GM18858 (cell line): Measurements from ENCODE around the gene FAAH.

Experiments used
- ATAC-seq: cut with Tn5 transposase; IDR thresholded peaks from one replicate; pipeline ENCODE4 v1.9.1; 2021; ENCODE audit not compliant: unreplicated experiment

Gene FAAH

DNA sequence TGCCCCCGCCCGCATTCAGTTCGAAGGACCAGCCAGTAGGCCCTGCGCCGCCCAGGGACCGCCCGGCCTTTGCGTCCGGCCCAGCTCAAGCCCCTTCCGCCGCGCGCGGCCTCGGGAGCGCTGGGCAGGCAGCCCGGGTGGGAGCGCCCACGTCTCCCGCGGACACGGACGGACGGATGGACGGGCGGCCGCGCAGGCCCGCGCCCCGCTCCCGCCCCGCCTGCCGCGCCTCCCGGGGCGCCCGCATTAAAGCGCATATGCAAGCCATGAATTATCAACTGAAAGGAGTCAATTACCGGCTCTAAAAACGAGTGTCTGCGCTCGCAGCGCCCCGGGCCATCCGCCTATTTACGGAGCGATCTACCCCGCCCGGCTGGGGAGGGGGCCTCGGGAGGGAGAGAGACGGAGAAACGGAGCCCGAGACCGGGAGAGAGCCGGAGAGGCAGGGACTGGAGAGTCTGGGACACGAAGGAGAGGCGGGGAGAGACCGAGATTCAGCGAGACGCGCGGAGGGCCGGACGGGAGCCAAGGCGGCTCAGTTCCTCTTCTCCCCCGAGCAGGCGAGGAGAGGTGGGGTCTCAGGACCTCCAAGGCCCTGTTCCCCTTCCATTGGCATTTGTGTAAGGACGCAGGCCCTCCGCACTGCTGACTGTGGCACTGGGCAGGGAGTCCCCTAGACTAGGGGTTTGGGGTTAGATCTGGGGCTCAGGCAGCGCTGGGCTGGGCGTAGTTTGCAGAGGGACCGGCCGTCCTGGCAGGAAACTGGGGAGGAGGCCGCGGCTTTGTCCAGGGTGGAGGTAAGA is 54.2 kb downstream of the FAAH start:
- no peak for ATAC-seq

DNA sequence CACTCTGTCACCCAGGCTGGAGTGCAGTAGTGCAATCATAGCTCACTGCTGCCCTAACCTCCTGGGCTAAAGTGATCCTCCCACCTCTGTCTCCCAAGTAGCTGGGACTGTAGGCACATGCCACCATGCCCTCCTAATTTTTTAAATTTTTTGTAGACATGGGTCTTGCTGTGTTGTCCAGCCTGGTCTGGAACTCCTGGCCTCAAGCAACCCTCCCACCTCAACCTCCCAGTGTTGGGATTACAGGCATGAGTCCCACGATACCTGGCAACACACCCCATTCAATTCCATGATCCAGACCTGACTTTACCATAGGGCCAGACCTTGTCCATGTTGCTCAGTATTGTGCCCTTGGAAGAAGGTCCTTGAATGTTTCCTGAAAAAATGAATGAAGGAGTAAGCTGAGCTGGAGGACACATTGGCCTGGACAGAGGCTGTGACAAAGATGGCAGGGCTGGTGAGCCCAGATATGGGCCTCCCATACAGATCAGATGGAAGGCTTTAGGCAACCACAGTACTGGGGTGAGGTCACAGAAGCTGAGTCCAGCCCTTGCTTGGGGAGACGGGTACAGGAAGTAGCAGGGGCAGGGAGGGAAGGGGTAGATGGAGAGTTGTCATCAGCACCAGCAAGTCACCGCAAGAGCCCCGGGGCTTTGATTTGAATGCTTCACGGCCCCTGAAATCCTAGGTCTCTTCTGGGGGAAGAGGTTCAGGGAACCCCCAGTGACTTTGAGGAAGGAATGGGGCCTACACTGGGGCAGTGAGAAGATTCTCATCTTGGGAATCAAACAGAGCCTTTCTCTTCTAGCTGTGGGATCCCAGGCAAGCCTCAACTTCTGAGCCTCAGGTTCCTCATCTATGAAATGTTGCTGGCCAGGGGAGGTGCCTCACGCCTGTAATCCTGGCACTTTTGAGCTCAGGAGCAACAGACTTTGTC is 55.4 kb downstream of the FAAH start:
- no peak for ATAC-seq

DNA sequence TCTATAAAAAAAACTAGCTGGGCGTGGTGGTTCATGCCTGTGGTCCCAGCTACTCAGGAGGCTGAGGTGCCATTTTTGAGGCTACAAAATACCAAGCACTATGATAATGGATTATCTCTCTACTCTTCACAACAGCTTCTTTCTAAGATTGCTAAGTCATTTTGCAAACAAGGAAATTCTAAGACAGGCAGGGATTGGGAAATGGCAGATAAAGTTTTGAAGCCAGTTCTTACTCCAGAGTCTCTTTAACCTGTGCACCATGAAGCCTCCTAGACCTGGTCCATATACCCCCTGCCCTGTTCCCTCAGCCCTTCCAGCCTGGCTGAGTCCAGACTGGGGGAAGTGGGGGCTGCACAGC is 56.0 kb downstream of the FAAH start:
- no peak for ATAC-seq

DNA sequence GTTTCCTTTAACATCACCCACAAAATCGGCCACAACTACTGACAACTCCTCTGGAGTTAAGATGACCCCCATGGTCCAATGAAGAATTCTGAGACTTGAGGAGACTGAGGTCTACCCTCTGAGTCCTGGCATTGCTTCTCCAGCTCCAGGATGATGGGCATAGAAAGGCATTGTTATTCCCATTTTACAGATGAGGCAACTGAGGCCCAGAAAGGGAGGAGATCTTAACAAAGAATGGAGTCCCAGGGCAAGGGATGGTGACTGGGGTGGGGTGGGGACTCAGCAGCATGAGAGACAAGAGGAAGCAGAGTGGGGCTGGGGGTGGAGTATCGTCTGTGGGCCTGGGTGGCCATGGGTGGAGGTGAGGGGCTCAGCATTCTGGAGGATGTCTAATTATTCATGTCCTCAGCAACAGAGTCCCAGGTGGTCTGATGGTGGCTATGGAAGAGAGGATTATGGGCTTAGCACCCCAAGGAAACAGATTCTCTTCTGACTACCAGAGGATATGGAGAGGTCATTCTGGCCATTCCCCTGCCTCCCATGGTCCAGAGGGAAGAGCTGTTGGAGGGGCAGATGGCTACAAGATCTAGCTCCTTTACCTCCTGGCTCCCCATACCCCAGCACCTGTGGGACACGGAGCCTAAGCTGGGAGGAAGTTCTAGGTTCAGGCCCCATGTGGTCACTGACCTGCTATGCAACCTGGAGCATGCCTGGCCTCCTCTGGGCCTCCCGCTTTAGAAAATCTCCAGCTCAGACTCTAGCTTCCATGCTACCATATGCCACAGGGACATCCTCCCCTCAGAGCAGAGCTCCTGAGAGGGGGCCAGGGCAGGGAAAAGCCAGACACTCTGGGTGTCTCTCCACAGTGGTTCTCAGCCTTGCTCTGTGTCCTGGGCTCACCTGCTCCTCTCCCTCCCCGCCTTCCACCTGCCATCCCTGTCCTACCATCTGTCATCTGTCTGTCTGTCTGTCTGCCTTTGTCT is 58.1 kb downstream of the FAAH start:
- ATAC-seq: no peak

DNA sequence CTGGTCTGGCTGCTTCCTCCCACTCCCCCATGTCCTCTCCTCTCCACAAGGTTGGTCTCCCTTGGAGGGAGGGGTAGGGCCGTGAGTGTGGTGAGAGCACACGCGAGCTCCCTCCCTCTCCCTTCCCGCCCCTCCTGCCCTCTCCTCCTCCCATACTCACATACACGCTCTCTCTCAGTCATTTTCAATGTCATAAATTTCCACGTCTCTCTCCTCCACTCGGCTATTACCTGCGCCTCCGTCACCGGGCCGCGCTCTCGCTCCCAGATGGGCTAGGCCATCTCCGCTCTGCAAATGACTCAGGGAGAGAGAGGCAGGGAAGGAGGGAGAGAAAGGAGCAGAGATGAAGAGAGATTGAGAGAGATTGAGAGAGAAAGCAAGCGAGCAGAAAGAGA is 58.8 kb downstream of the FAAH start:
- ATAC-seq: no peak

DNA sequence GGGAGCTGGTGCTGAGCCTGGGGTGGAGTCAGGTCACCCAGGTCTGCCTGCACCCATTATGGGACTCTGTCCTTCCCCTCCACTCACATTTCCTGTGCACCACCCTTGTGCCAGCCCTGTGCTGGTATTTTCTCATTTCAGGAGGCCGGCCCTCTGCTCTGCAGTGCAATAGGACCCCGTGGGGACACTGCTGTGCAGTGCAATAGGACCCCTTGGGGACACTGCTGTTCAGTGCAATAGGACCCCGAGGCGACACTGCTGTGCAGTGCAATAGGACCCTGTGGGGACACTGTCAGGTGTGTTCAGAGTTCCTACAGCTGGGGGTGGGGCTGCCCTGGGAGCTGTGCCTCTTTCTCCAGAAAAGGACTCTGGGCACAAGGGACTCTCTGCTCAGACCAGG is 59.3 kb downstream of the FAAH start:
- ATAC-seq: no peak

DNA sequence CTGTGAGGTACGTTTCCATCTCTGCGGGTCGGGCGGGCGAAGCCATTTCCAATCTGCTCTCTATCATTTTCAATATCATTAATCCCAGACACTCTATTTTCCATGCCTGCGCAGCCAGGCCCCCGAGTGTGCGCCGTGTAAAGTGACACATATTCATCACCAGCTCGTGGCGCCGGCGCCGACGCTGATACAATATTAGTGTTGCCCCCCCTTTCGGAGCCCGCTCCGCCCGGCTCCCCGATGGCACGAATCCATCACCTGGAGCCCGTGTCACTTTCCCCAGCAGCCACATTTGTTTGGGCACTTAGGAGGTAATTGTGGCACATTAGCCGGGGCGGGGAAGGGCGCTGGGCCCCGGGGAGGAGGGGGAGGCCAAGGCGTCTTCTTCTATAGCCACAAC is 61.8 kb downstream of the FAAH start:
- no peak for ATAC-seq

DNA sequence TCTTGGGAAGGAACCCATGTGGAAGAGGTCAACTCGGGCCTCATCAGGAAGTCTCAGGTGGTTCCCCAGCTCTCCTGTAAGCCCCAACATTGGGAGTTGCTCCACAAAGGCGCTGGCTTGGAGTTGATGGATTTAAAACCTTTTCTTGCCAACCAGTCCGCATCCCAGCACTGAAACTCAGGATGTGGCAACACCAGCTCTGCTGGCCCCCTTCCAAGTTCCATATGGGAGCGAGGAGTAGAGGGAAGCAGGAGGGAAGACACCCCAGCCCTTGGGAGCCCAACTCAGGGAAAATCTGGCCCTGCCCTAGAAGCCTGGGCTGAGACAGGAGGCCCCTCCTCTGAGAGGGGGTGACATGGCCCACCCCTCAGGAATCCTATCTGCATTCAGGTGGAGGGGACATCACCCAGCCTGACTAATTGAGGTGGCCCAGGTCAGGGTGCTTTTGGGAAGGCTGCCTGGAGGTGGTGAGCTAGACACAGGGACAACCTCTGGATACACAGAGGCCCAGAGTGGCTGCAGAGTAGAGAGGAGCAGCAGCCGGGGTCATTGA is 62.4 kb downstream of the FAAH start:
- no peak for ATAC-seq

DNA sequence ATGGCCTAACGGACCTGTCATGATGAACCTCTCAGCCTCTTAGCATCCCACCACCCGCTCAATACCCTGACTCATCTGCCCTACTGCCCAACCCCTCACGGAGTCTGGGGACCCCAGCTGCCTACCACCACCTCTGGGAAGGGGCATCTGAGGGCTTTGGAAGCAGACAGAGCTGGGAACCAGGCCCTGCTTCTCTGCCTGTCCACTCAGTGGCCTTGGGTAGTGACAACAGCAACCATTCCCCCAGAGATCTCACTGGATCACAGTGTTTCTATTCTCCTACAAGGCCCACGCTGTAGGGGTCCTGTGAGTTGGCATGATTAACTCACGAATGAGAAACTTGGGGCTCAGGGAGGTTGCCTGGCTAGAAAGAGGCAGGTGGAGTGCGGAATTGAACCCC is 63.1 kb downstream of the FAAH start:
- ATAC-seq: no peak

DNA sequence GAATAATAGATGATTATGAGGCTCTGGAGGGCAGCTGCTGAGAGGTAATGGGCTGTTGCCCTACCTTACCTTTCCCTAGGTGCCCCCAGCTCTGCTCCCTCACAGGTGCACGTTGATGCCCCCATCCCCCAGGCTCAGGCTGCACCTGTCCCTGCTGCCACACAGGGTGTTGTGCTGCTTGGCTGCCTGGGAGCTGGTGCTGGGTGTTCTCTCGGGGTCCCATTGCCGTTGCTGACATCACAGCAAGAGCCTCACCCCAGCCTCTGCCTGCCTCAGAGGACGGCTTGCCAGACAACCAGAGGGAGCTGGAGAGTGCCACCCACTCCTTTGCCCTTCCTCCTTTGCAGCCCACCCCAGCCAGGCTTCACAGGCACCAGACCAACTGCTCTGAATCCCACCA is 64.1 kb downstream of the FAAH start:
- ATAC-seq: no peak

DNA sequence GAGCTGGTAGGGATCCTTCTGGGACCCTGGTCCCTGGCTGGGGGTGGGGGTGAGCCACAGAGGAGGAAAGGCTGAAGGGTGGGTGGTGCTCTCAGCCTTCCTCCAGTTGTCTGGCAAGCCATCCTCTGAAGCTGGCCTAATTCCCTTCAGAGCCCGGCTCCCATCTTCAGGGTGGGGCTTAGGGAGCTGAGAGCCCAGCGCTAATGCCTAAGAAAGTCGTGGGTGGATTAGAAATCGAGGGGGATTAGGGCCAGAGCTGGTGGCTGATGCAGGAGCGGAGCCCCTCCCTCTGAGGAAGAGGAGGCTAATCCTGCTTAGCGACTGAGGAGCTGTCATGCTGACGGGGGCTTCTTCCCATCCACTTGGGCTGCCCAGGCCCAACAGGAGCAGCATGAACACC is 64.7 kb downstream of the FAAH start:
- no peak for ATAC-seq

DNA sequence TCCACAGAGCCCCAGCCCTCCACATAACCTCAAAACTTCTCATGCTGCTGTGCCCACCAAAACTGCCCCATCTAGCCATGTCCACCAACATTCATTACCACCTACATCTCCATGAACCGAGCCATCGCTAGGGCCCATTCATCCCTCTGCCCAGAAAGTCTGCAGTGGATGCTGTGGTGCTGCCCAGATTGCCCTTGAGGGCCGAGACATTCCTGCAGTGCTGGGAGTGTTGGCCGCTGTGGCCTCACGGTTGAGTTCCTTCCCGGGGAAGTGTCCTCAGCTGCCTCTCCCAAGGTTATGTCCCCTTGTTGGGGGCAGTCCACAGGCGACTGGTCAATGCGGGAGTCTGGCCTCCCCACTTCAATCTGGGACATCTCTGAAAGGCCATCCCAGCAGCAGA is 65.2 kb downstream of the FAAH start:
- no peak for ATAC-seq

DNA sequence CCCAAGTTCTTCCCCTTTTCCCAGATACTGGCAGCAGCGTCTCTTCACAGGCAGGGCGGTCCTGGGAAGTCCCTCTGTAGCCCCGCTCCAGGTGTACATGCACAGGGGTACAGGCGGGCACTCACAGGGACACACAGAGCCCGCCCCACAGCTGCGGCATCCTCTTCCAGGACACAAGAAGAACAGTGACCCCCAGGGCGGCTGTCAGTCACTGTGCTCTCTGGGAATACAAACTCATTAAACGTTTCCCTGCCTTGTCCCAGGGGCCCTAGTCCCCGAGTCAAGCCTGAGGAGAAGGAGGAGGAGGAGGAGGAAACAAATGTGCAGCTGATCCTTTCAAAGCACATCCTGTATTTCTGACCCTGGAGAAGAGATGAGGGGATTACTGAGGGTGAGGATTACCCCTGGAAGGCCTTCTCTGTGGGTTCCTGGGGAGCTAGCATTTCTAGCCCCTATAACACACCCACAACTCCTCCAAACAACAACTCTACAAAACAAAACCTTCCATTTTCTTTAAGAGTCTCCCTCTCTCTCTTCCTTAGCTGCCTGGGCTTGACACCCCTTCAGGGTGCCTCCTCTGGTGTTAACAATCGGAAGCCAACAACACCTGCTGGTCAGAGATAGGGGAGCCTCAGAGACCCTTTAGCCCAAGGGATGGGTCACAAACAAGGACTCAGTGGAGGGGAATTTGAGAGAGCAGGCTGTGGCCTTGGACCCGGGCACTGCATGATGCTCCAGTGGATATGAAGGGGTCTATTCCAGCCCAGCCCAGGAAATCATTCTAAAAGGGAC is 67.1 kb downstream of the FAAH start:
- no peak for ATAC-seq

DNA sequence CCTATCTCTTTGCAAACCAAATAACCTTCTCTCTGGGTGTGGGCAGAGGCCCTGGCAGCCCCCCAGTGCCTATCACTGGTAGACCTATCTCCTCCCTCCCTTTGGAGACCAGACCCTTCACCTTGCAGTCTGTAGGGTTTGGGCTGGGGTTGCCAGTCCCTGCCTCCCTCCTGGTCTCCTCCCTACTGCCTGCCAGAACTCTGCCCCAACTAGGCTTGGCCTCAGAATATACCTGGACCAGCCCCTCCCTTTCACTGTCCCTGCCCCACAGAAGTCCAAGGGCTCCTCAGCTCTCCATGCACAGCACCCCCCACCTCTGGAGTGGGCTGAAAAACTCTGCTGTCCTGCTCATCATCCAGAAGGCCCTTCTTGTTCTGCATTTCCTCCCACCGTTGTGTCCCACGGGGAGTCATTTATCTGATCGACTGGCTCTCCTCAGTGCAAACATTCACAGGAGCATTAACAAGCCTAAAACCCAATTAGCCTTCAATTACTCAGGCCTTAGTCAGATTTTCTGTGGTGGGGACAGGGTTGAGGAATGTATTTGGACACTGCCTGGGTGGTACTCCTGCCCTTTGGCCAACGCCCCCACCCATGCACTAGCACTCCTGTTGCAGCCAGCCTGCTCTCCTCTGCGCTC is 67.8 kb downstream of the FAAH start:
- no peak for ATAC-seq
